HG03342 (cell line): Measurements from ENCODE around the gene FADS1.

Source experiments
- ATAC-seq: cut with Tn5 transposase; IDR thresholded peaks from one replicate; pipeline ENCODE4 v1.9.1; 2021; ENCODE audit warnings: mild to moderate bottlenecking, moderate library complexity; ENCODE audit not compliant: unreplicated experiment

FADS1 gene

DNA sequence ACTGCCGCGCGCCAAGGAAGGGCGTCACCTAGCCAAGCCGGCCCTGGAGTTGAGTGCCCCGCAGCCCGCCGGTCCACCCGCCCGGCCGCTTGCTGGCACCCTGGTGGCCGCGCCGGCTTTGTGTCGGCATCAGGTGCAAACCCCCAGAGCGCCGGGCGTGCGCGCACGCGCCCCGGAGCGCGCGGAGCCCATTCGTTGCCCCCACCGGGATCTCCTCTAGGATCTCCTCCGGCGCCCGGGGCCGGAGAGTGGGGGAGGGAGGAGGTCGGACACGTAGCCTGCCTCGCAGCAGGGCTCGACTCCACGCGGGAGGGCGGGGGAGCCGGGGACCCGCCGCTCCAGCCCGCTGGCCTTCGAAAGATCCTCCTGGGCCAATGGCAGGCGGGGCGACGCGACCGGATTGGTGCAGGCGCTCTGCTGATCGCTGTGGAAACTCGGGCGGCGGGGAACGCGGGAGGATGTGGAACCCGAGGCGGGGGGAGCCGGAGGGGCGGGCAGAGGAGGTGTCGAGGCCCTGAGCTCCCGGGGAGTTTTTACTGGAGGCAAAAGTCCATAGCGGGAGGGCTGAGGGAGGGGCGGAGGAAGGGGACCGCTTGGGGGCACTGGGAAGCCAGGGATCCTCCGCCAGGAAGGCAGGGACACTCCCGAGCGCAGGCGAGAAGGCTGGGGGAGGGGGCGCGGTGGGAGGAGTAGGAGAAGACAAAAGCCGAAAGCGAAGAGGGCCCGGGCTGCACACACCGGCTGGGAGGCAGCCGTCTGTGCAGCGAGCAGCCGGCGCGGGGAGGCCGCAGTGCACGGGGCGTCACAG, 11.0 kb upstream of the FADS1 start, which contains the start of gene FADS2:
TSS of gene FADS2 (plus strand) at position 730 of the 808 bp plus-strand sequence. CDS start 91 bp downstream, outside the sequence.
- ATAC-seq: peak; percentile 73

GRCh38 chr11:61826930-61827570, 10.2 kb upstream of the FADS1 start:
- ATAC-seq: no peak

GRCh38 chr11:61820174-61820573, 3.4 kb upstream of the FADS1 start:
- no peak for ATAC-seq

GRCh38 chr11:61817471-61818202, 834 bp upstream of the FADS1 start:
- no peak for ATAC-seq

DNA sequence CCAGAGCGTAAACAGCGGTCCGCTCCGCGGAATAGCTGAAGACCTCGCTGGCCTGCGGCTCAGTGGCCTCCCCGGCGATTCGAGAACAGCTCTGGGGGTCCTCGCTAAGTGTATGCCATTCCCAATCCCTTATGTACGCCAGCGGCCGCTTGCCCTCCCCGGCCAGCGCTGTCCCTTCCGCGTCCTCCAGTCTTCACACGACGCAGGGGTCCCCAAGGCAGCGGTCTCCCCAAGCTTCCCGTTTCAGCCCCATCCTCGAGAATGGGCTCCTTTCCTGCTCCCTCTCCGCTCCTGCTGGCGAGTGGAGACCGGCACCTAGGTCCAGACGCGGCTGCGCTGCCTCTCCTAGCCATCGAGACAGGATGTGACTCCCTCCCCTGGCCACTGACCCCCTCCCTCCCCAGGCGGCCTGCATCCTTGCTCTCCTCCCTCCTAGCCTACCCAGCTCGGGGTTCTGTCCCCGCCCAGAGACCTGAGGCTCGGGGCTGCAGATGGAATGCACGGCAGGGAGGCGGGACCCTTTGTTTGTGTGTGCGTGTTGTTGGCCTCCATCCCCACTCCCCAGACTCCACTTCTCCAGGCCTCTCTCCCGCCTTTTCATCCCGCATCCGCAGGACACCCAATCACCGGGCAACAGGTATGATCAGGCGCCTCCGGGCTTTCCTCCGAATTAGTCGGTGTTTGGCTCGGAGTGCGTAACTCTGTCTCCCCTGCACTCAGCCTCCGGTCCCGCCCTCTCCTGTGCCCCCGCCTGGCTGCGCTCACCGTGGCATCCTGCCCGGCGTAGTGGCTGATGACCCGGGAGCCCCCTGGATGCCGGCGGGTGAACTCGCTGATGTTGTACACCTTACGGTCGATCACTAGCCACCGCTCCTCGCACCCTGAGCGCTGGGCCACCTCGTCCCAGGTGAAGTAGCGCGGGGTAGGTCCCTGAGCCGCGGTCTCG, 740 bp downstream of the FADS1 start:
- ATAC-seq: peak; percentile 12

DNA sequence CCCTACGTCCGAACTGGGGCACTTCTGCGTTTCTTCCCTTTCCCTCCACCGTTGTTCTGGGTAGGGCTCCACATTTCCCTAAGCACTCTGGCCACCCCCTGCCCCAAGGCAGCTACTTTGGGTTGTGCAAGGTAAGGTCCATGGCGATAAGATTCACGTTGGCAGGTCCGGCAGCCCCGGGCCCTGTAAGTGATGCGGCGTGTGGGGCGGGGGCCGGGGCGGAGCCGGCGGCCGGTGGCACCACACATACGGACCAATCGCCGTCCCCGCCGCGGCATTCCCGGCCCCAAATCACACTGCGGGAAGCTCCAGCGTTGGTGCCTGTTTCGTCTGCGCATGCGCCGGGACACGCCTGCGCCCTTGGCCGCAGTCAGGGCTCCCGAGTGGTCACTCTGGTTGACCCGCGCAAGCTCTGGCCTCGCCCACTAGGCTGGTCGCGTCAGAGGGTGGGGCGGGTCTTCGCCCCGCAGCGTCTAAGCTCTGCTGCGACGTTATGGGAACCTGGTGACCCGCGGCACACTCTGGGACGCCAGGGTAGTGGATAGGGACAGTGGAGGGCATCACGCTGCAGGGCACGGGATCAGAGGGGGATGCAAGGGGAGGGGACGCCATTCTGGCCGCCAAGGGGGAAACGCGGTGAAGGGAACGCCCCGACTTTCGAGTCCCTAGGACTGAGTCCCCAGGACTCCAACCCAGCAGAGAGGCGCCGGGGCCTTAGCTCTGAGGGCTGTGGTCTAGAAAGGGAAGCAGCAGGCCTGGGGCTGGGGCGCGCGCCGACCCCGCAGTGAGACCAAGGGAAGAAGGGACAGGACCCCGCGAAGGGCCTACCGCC, 1.6 kb downstream of the FADS1 start:
- peak; percentile 39 for ATAC-seq

GRCh38 chr11:61814247-61814957, 2.4 kb downstream of the FADS1 start:
- no peak for ATAC-seq

DNA sequence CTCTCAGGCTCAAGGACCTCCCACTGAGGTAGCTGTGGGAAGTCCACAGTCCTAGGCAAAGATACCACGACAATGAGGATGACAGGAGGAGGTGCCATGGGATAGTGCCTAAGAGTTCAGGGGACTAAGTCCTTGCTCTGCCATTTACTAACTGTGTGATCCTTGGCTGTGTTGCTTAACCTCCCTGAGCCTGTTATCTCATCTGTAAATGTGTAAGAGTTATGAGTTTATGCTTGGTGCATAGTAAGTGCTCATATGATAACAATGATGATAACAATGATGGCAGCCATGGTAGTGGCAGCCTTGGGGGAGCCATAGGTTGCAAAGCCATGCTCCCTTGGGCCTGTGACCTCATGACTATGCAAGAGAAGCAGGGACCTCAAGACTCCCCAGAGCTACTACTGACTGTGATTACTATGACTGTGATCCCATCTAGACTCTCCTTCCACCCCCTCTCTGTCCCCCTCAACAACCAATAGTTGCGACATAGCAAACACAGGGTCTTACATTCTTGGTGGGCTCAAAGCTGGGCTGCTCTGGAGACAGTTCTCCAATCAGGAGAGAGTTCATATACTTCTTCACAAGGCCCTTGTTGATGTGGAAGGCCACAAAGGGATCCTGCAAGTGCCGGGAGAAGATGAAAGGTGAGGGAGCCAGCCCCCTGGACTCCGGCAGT, 3.9 kb downstream of the FADS1 start:
- no peak for ATAC-seq

DNA sequence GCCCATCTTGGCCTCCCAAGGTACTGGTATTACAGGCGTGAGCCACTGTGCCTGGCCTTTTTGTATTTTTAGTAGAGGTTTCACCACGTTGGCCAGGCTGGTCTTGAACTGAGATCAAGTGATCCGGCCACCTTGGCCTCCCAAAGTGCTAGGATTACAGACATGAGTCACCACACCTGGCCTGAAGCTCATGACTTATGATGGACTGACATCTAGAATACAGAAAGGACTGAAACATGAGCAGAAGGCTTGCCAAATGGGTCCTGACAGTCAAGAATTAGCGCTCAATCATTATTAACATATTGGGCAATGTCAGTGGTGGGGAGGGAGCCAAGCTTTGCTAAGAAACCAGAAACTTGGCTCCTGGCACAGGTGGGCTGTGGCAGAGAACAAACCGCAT, 5.0 kb downstream of the FADS1 start:
- ATAC-seq: no peak

DNA sequence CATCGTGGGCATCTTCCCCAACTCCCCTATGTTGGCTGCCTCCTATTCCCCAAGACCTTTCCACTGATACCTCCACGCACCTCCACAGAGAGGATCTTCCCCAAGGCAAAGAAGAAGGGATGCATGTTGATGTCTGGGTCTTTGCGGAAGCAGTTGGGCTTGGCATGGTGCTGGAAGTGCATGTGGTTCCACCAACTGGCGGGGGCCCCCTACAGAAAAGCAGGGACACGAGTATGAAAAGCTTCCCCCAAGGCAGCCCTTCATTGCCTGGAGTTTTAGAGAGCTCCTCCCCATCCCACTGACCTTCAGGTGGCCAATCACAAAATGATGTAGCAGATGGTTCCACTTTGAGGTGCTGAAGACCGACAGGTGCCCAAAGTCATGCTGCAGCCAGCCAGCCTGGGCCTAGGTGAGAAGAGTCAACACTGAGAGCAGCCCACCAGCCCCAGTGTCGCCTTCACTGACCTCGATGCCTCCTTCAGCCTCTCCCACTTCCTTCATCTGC, 6.1 kb downstream of the FADS1 start:
- no peak for ATAC-seq

DNA sequence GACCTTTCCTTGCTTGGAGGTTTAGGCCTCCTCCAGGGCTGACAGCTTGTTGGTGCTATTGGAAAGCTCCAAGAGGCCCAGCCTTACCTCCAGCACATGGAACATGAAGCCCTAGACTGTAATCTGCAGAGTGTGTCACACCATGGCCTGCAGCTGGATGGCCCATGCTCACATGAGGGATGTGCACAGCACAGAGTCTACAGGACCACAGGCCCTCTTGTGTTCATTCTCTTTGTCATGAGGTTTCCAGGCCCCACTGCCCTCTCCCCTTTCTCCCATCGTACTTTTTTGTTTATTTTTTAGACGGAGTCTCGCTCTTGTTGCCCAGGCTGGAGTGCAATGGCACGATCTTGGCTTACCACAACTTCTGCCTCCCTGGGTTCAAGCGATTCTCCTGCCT, 10.0 kb downstream of the FADS1 start:
- ATAC-seq: no peak

GRCh38 chr11:61805146-61805545, 11.7 kb downstream of the FADS1 start:
- no peak for ATAC-seq

DNA sequence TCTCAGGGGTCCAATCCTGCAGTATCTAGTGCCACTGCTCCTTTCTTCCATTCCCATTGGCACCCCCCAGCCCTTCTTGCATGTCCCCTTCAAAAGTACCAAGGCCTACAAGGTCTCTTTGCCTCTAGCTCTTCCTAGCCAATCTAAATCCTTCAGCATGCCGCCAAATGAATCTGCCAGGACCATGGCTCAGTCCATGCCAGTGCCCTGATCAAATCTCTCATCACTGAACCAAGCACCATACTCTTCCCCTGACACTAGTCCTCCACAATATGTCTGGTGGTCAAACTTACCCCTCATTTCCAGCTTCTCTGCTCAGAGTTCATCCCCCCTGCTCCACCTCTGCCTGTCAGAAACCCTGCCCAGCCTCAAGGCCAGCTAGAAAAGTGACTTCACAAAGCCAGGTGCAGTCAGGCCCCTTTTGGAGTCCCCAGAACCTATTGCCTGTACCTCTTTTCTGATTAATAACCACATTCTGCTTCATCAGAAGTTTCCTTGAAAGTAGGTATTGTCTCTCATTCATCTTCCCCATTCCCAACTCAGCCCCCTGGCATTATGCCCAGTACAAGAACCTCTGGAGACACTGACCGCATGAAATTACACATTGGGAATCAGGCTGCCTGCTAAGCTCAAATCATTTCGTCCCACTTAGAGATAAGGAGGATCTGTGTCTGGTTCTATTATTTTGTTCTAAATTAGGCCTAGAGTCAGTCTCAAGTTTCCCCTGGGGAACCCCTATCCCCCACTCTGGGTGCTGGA, 12.7 kb downstream of the FADS1 start:
- no peak for ATAC-seq

DNA sequence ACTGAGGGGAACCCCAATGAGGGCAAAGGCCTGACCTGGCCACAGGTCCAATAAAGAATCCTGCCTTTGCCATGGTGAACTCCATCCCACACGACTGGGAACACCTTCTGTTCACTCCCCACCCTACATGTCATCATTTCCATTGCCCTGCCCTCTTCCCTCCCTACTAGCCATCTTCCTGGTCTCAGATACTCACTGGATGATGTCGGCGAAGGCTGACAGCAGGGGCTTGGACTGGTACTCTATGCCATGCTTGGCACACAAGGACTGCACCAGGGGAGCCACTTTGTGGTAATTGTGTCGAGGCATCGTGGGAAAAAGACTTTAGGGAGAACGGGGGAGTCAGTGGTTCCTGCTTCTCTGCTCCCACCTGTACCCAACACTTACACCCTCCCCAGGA, 14.2 kb downstream of the FADS1 start:
- no peak for ATAC-seq

DNA sequence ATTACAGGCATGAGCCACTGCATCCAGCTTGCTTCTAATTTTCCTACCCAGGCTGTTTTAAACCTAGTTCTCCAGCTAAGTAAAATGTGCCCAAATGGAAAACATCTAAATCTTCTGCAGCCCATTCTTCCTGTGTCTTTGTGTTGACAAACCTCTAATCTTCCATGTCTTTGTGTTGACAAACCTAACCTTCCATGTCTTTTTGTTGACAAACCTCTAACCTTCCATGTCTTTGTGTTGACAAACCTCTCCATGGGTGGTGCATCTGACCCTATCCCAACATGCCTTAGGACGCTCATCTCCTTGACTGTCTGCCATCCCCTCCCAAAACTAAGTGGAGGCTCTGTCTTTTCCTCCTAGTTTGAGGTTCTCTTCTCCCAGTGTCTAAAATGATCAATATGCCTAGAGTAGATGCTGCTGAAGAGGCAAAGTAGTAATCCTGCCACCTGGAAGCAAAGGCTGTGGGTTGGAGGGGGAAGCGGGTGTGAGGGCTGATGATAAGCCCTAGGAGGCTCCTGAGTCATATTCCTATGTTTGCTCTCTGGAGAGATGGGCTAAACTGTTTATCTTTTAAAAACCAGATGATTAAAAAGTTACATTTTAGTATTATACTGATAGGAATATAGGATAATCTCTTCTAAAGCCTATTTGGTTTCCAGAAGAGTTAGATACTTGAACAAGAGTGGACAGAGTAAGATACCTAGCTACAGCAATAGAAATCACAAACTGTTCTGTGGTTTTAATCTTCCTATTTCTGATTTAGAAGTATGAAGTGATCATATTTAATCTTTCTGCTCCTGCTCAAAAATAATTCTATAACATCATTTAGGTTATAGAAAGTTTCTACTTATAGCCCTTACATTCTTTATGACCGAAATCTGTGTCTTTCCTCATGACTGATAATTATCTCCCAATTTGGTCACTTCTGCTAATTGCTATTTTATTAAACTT, 16.2 kb downstream of the FADS1 start:
- ATAC-seq: no peak

GRCh38 chr11:61799665-61800284, 17.0 kb downstream of the FADS1 start:
- ATAC-seq: no peak
